Measurements from ENCODE around the gene CNNM1.

DNA sequence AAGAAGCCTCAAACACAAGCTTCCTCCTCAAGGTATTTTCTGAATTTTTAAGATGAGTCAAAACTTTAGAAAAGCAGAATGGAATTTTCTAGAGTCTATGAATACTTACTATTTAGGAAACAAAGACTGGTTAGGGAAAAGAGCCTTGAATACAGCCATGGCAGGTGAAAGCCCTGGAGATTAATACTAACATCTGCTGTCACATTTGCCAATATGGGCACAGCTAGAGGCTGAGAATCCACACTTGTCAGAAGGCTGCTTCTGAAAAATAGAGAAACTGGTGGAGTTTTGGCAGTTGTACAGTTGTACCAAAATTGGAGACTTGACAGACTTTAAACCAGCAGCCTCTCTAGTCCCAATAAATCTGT, 24.3 kb upstream of the CNNM1 start:
- TF ChIP-seq FOXM1 (IDR thresholded peaks at IDR 0.05; ENCODE audit: borderline replicate concordance), result no peak
- no peak for TF ChIP-seq ELF4 (IDR thresholded peaks at IDR 0.05)
- TF ChIP-seq BHLHE40 (IDR thresholded peaks at IDR 0.05; ENCODE audit: borderline replicate concordance), result no peak
- no peak for TF ChIP-seq FOXA1 (IDR thresholded peaks at IDR 0.05)

Data from HEK293T (cell line).